HG03139 (cell line): Measurements from ENCODE around the gene CAPG.
"Not testable (repeated sequence)": the region's sequence is repeated elsewhere in the genome, so short reads cannot be mapped to it uniquely, and the experiment has no call there.

Experiments used
- ATAC-seq: cut with Tn5 transposase; IDR thresholded peaks from one replicate; pipeline ENCODE4 v1.9.1; 2021; ENCODE audit not compliant: unreplicated experiment

CAPG gene

DNA sequence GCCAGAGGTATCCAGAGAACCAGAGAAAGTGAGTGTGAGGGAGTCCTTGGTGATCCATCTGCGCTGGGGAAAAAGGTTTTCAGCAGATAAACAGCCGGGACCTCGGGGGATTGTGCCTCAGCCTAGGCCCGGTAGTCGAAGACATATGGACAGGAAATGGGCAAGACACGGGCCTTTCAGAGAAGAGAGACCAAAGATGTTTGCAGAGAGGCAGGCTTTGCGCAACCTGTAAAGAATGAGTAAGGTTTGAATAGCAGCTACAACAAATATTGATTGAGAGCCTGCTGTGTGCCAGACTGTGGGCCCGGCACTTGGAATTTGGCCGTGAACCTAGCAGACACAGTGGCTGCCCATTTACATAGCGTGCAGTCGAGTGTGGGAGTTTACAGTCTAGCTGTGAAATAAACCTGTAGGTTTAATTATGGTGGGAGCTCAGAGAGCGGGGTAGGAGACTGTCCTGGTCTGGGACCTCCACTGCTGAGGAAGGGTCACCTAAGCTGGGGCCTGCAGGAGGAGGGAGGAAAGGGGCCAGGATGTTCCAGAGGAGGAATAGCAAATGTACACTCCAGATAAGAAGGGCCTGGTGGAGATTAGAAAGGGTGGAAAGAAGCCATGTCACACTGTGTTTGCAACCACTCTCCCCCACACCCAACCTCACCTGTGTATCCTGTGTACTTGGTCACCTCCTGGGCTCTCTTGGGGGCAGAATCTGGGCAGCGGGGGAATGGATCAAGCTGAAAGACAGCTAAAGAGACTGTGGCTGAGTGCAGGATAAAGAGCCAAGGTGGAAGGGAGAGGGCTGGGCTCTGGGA, 11.3 kb upstream of the CAPG start:
- ATAC-seq, result no peak

DNA sequence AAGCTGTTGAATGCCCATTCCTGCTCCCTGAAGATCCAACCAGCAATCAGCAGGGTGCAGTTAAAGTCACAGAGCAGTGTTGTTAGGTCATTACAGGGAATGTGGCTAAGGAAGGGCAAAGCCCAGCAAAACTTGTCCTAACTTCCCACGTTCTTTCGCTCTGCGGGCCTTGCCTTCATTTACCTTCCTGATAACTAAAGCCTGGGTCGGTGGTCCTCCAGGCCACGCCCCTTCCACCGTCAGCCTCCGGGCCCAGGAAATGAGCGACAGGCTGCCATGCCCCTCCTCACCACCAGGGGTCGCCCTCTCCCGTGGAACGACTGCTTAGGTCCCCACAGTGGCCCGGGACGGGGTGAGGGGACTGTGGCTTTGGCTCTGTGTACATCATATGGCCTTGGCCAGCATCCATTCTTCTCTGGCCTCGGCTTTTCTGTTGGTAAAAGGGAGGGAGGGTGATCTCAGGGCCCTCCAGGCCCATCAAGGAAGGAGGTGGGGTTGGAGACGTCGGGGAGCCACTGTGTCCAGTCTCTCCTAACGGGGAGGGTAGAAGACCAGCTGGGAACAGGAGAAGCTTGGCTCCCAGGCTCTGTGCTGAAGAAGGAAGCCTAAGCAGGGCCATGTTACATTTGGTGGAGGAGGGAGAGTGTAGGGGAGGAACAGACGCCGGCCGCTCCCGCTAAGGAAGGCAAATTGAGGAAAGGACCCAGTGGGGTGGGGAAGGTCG, 10.5 kb upstream of the CAPG start:
- peak; percentile 64 for ATAC-seq

DNA sequence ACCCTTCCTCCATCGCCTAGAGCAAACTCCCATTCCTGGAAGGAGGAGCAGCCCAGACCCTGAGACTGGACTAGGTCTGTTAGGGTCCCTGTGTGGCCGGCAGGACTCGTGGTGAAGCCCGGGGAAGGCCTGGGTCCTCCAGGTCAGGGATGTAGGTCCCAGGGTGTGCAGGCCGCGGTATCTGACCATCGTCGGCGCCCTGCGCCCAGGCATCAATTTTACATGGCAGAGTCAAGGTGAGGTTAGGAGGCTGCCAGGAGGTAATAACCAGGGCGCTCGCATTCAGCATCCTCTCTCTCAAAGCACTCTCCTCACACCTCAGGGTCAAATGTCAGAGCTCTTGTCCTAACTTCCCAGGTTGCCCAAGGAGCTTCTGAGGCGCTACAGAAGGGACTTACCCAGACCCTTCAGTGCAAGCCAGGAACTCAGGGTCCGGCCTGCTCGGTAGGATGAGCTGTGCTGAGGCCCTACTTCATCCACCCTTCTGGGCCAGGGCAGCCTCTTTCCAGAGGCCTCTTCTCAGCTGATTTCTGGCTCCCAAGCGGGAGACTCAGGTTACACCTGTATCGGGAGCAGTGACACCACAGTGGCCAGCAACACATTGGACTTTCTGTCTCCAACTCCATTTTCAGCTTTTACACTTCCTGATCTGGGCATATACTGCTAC, 9.0 kb upstream of the CAPG start:
- ATAC-seq, result no peak

DNA sequence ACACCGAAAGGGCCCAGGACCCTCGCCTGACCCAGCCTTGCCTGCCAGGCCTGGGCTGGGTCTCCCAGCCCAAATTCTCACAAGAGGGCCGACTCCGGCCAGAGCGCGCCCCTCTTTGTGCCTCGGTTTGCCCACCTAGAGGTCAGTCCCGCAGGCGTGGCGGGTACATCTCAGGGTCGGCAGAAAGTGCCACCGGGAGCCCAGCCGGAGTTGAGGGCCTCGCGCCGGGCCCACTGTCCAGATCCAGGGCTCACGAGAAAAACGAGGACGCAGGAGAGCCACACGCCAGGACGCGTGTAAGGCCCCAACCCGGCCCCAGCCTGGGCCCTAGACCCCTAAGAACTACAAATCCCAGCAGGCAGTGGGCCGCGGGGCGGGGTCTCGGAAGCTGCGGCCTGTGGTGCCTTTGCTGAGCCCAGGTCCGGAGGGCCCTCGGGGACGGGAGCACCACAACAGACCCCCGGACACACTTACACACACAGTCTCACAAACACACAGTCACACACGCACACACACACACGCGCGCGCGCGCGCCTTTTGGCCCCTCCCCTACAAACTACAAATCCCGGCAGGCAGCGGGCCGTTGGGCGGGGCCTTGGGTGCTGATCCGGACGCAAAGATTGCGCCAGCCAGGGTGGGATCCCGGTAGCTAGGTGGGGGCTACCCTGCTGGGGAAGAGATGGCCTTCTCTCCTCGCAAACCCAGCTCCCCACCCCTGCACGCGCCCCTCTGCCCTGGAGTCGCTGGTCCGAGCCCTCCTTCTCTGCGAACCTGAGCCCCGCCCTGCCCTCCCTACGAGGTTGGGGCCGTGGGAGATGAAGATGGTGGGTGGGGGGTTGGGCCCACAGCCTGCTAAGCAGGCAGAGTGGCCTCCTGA, 8.2 kb upstream of the CAPG start, which contains the start of gene SH2D6:
SH2D6 (plus strand) TSS at position 583 of the 877 bp plus-strand sequence. CDS start 10,752 bp downstream, outside the sequence.
- peak; percentile 76 for ATAC-seq

DNA sequence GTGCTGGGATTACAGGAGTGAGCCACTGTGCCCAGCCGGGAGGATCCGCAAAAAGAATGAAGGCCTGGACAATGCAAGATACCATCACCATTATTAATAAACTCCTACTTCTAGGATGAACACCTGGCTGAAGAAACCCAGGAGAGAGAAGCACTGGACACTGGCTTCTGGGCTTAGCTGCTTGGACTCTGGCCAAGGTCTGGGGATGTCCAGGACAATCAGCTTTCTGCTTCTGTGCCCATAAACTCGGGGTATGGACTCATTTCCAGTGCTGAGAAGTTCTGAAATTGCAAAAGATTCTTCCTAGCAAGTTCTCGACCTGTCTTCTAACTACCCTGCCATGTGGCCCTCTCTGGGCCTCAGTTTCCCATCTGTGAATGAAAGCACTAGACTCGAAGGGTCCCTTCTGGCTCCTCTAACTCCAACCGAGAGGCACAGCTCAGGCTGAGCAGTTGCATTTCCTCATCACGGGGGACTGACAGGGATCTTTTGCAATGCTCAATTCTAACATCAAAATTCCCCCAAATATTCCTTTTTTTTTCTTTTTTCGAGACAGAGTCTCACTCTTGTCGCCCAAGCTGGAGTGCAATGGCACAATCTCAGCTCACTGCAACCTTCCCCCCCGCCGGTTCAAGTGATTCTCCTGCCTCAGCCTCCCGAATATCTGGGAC, 5.9 kb upstream of the CAPG start:
- no peak for ATAC-seq

DNA sequence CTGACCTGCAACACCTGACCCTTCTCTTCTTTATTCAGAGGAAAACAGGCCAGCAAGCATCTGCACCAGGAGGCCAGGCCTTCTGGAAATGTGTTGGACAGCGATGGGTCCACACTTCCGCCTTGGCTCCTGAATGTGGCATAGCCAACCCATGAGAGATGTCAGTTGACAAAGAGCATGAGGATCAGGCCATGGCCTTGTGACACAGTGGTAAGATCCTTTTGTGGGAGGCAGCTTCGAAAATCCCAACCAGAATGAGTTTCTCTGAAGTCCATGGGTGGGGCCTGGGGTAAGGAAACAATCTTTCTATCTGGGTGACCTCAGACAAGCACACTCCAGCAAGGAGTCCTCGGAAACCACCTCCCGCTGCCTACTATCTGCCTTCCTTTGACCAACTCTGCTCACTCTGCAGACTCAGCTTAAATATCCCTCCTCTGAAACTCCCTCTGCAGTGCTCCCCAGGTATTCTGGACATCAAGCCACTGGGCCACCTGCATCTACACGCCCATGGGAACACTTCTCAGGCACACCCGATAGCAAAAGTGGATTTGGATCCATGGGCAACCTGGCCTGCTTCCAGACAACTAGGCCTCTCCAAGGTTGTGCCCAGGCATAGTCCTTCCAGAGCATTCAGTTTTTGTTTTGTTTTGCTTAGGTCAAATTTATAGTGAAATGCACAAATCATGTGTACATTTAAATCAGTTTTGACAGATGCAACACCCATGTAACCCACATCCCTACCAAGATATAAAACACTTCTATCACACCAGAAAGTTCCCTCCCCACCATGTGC, 4.8 kb upstream of the CAPG start:
- ATAC-seq, result no peak

DNA sequence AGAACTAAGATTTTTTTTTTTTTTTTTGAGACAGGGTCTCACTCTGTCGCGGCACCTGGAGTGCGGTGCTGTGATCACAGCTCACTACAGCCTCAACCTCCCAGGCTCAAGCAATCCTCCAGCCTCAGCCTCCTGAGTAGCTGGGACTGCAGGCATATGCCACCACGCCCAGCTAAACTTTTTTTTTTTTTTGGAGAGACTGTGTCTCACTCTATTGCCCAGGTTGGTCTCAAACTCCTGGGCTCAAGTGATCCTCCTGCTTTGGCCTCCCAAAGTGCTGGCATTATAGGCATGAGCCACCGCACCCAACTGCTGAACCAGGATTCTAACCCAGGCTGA, 4.2 kb upstream of the CAPG start:
- ATAC-seq, result not testable (repeated sequence)

DNA sequence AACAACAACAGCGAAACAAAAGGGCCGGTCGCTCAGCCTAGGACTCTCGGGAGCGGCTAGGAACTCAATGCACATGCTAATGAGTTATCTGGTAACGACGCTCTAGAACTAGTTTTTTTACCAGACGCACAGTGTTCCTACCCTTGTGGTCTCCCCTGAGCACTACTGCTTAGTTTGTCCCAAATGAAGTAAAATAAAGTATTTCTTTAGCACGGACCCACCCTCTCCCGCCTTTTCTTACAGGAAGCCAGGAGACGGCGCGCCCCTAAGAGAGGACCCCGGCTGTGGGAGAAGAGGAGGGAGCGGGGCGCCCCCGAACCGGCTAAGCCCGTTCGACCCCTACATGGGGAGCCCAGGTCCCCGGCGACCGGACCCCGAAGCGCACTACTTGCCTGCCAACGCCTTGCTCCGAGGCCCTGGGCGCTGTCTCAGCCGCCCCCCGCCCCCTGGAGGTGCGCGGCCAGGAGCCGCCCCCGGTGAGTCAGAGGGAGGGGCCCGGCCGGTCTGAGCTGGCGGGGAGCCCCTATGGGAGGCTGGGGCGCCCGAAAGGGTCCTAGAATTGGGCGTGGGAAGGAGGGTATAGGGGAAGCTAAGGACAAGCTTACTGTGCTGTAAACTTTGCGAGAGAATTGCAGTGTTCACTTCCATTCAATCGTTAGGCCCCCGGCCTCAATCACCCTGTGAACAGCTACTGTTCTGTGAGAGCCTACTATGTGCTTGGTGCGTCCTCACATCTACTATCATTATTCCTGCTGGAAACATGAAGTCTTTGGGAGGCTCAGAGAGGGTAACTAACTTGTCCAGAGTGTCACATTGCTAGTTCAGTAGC, 3.6 kb upstream of the CAPG start:
- ATAC-seq, result no peak

DNA sequence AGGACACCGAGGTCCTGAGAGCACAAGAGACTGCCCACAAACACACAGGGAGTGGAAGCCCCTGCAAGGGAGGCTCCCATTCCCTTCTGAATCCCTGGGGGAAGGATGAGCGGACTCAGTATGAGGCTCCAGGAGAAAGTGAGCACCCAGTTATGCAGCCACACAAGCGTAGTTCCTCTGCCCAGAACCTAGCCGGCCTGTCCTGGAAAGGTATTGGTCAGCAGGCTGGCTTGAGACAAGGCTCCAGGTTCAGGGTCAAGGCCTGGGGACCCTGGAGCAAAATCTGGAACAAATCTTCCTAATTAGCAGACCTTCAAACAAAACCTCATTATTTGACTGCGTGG, 1.2 kb upstream of the CAPG start:
- ATAC-seq, result no peak

DNA sequence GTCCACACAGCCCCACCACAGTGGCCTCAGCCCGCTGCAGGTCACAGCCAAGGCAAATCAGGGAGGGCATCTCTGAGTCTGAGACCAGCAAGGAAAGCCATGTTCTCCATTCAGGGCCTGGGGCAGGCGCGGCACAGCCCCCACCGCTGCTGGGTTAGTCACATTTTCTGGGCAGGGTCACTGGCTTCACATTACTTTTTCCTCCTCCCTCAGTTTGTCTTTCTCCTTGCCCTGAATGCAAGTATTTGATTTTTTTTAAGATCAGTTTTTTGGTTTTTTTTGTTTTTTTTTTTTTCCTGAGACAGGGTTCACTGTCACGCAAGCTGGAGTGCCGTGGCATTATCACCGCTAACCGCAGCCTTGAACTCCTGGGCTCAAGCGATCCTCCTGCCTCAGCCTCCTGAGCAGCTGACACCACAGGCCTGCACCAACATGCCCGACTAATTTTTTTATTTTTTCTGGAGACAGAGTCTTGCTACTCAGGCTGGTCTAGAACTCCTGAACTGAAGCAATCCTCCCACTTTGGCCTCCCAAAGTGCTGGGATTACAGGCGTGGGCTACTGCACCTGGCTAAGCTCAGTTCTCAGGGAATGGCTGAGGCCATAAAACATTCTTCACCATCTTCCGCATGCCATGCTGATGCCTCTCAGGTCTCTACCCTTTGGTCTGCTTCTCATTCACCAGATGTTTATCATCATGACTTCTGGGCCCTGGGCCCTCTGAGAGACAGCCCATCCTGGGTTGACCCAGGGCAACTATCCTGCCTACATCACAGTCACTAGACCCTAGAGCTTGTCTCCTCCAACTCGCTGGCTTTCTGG, 628 bp upstream of the CAPG start:
- no peak for ATAC-seq

DNA sequence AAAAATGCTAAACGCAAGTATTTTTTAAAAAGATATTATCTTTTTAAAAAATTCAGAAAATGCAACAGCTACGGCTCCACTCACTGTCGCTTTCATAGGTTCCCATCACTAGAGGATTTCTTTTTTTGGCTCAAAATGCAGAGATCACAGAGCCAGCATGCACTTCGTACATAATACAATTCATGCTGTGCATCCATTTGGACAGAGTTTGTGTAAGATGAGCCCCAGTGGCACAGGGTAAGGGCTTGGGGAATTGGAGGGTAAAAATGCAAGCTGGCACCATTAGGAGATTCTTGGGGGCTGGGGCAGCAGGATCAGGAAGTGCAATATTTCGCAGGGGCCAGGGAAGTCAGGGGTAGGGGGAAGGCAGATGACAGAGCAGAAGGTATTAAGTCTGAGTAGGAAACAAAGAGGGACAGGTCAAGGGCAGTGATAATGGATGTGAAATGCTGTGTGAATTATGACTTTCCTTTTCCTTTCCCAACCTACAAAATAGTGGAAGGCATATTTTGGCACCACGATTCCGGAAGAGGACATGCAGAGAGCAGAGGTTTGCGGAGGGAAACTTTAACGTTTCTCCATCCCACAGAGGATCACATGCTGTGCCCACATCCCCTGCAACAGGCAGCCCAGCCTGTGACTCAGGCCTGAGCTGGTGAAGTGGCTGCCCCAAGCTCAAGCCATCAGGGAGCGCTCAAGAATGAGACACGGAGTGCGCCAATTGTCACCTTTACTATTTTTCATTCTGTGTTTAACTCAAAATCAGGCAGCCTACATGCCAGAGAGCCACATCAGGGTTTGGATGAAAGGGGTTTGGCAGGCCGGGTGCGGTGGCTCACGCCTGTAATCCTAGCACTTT, 4.7 kb downstream of the CAPG start:
- ATAC-seq, result peak; percentile 56

DNA sequence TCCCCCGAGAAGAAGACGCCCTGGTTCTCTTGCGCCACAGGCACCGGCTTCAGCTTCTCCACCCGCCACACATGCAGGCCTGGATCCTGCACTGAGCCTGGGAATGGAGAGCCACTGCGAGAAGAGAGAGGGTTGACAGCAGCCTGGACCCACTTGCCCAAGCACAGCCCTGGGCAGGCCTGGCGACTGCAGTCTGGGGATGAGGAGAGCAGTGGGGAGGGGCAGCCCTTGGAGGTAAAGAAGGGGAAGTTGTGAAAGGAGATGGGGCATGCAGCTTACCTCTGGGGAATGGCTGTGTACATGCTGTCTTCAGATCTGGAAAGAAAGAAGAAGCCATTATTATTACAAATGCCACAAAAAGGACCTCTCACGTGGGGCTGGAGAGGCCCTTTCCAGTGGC, 8.3 kb downstream of the CAPG start:
- ATAC-seq, result no peak

DNA sequence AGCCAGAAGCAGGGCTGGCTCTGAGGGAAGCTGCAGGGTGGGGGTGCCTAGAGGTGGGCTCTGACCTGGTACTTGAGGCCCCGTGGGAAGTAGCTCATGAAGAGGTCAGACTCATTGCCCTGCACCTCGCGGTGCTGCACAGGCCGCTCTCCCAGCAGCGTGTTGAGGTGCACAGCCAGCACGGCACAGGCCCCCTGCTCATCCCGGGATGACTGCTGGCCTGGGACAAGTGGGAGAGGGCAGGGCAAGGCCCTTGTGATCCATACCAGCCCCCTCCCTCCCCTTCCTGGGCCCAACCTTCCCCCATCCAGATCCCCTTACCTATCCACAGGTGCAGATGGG, 8.7 kb downstream of the CAPG start:
- ATAC-seq, result no peak

DNA sequence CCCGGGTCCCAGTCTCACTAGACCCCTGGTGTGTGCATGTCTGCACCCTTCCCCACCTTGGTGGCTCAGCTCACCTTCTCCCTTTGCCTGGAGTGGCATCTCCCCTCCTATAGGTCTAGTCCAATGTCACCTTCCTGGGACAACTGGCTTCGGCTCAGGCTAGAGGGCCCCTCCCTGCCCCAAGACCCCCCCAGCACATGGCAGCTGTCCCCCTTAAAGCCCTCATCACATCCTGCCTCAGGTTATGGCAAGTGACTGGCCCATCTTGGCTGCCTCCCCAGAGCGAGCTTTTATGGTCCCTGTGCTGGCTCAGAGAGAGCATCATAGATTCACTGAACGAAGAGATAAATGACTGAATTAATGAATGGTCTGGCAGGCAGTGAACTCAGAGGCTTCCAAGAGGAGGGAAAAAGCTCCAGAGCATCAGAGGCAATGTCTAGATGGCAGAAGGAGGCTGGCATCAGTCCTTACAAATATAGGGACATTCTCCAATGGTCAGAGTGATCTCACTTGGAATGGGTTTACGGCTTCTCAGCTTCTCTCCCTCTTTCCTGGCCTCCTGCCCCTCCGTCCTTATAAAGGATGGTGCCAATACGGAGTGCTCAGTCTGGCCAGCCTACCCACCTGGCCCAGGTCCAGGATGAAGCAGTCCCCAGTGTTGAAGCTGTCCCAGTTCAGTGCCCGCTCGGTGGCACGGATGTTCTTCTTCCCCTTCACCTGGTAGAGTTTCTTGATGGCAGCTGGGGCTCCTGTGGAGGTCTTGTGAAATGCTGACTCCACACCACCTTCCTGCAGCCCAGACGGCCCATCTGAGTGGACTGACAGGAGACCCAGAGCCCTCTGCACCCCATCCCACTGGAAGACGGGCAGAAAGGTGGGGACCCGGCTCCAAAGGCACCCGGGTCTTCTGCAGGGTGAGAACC, 9.4 kb downstream of the CAPG start:
- ATAC-seq, result no peak

DNA sequence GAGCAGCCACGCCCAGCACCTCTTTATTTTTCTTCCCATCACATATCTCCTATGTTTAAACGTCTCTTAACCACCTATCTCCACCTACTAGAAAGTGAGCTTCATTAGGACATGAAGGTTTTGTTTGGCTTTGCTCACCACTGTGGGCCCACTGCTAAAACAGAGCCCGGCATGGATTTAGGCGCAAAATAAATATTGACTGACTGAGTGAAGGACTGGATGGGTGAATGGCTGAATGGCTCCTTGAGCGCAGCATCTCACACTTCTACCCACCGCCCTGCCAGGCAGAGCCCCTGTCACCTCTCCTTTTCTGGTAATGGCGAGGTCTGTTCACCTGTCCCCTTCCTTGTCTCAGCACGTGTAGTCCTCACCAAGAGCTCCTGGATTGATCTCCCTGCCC, 10.1 kb downstream of the CAPG start:
- ATAC-seq, result no peak

DNA sequence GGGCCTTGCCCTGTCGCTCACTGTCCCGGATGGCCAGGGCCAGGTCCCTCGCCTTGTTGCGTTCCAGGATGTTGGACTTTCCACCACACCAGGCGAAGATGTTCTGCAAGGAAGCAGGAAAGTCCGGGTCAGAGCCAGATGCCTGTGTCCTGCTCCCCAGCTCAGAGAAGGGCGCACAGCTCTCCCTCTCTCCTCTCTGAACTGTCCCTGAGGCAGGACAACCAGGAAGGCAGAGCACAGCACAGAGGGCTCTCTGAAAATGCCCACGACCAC, 11.0 kb downstream of the CAPG start:
- no peak for ATAC-seq
